Keratinocyte (primary cell): ENCODE measurements around the gene LRRC18. TPM values are rescaled to one million over a fixed set of nuclear protein-coding genes. Genes with fewer than 3 reads are reported as not detected.

Experiments
- DNase-seq: peaks from one replicate; pipeline ENCODE4 v3.0.0-alpha.2; 2011; ENCODE audit warnings: low read depth, missing footprints, low spot score
- FAIRE-seq: peaks from 2 replicates; lab custom pipeline; 2011; peaks lifted over from hg19 to GRCh38; lab: Jason Lieb, UNC
- H2AFZ ChIP-seq: 2 replicates; pipeline ENCODE4 v1.6.0; 2012; ENCODE audit warnings: low read length, control low read depth, inconsistent platforms; ENCODE audit not compliant: control insufficient read depth
- H3K27ac ChIP-seq: 2 replicates; pipeline ENCODE4 v1.5.1; 2011; ENCODE audit warnings: low read length; ENCODE audit not compliant: control insufficient read depth, insufficient read depth
- H3K27me3 ChIP-seq: 3 replicates; pipeline ENCODE4 v1.6.0; 2011; ENCODE audit warnings: low read length; ENCODE audit not compliant: control insufficient read depth, insufficient read depth; ENCODE audit errors: extremely low read depth
- H3K36me3 ChIP-seq, 2 experiments: 2 replicates in 1 of 2; 3 replicates in 1 of 2; pipeline ENCODE4 v1.5.1; 2011; ENCODE audit warnings: low read length in 2 of 2, mild to moderate bottlenecking in 1 of 2; ENCODE audit not compliant: control insufficient read depth in 2 of 2, insufficient read depth in 2 of 2; ENCODE audit errors: extremely low read depth in 1 of 2
- H3K4me1 ChIP-seq: 3 replicates; pipeline ENCODE4 v1.5.1; 2011; ENCODE audit warnings: low read length; ENCODE audit not compliant: control insufficient read depth, insufficient read depth; ENCODE audit errors: extremely low read depth
- H3K4me2 ChIP-seq: 3 replicates; pipeline ENCODE4 v1.6.0; 2011; ENCODE audit warnings: low read depth, low read length; ENCODE audit not compliant: control insufficient read depth, insufficient read depth; ENCODE audit errors: extremely low read depth
- H3K4me3 ChIP-seq, 3 experiments: fragments of 200-600 bp in 1 of 3; sonication (generic) in 1 of 3; 2 replicates in 2 of 3; 3 replicates in 1 of 3; pipeline ENCODE4 v1.5.1; 2011 to 2016; ENCODE audit warnings: low read length in 3 of 3, mild to moderate bottlenecking in 3 of 3, control low read depth in 2 of 3, inconsistent platforms in 1 of 3, low read depth in 1 of 3, mixed read lengths in 1 of 3, mixed run types in 1 of 3, moderate library complexity in 1 of 3; ENCODE audit not compliant: control insufficient read depth in 2 of 3, insufficient read depth in 2 of 3; ENCODE audit errors: extremely low read depth in 1 of 3
- H3K79me2 ChIP-seq: 2 replicates; pipeline ENCODE4 v1.6.0; 2012; ENCODE audit warnings: low read length; ENCODE audit not compliant: control insufficient read depth, insufficient read depth
- H3K9ac ChIP-seq: 3 replicates; pipeline ENCODE4 v1.6.0; 2011; ENCODE audit warnings: low read length; ENCODE audit not compliant: control insufficient read depth, insufficient read depth; ENCODE audit errors: extremely low read depth
- H3K9me1 ChIP-seq: 3 replicates; pipeline ENCODE4 v1.6.0; 2011; ENCODE audit warnings: low read length; ENCODE audit not compliant: control insufficient read depth, insufficient read depth; ENCODE audit errors: extremely low read depth
- H3K9me3 ChIP-seq: 2 replicates; pipeline ENCODE4 v1.5.1; 2012; ENCODE audit warnings: low read depth, low read length; ENCODE audit not compliant: control insufficient read depth
- H4K20me1 ChIP-seq: 3 replicates; pipeline ENCODE4 v1.6.0; 2011; ENCODE audit warnings: low read length; ENCODE audit not compliant: control insufficient read depth, insufficient read depth; ENCODE audit errors: extremely low read depth
- CTCF ChIP-seq, 3 experiments: IDR thresholded peaks in 1 of 3; conservative IDR thresholded peaks in 1 of 3; optimal IDR thresholded peaks in 1 of 3; 2 replicates in 2 of 3; 3 replicates in 1 of 3; pipeline versions ENCODE3 to v1.5.1; 2011; ENCODE audit warnings: low read length in 3 of 3, mild to moderate bottlenecking in 3 of 3, moderate library complexity in 2 of 3, control low read depth in 1 of 3, inconsistent platforms in 1 of 3; ENCODE audit not compliant: insufficient read depth in 2 of 3; ENCODE audit errors: extremely low read depth in 1 of 3
- EZH2 ChIP-seq: IDR thresholded peaks from one replicate; pipeline ENCODE4 v1.6.1; 2012; ENCODE audit warnings: inconsistent platforms, mild to moderate bottlenecking, low read length, moderate library complexity
- dilution Hi-C: fragments of 300-500 bp; cut with MboI; formaldehyde crosslinking; loops from one replicate; pipeline ENCODE4 v1.7.0; 2020; ENCODE audit warnings: low sequenced_read_pairs; ENCODE audit not compliant: extremely low pct_ligation_motif_present
- polyA plus RNA-seq, 5 experiments: library from polyadenylated mRNA; depleted of rRNA in 3 of 5; stranded (reverse) in 3 of 5; stranded (forward) in 1 of 5; unstranded in 1 of 5; fragments of >200 nt; gene quantifications; 1 replicate in 1 of 5; 2 replicates in 3 of 5; 3 replicates in 1 of 5; pipeline versions ENCODE4 v1.2.1 to v1.2.3, GENCODE V29; 2011 to 2012; ENCODE audit warnings: missing spikeins in 2 of 5, low read depth in 1 of 5, low replicate concordance in 1 of 5

Gene LRRC18
- polyA plus RNA-seq, 1 donor (not counting 4 experiments of a cell fraction or from before 2014, with no cell fraction given), result not detected

DNA sequence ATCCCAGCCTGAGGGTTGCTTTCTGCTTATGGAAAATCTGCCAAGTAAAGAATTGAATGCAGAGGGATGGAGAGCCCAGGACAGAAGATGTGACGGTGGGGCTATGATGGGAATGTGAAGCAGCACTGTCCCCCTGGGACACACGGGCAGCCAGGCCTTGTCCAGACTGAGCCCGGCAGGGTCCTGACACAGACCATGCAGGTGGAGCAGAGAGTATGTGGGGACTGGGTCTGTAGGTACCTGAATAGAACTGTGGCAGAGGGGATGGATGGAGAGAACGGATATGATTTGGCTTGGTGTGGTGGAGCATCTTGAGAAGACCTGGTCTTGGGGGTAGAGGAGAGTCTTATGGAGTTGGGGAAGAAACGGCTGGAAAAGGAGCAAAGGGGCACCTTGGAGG lies 732 bp upstream of the LRRC18 start:
- no peaks in the 10 kb centered on the region for H3K4me1 ChIP-seq
- TF ChIP-seq EZH2 (no peak), CTCF (optimal IDR thresholded peaks at IDR 0.05 in 1 of 3, IDR thresholded peaks at IDR 0.05 in 1 of 3, conservative IDR thresholded peaks at IDR 0.05 in 1 of 3; ENCODE audit: extremely low read depth in 1 of 3, insufficient read depth in 2 of 3, low read length in 3 of 3) (no peak)
- no peaks in the 10 kb centered on the region for H4K20me1 ChIP-seq
- no peak overlapping the region for H2AFZ ChIP-seq
- H3K4me3 ChIP-seq, result no peak overlapping the region
- FAIRE-seq (no peak), DNase-seq (no peak)
- no peaks in the 10 kb centered on the region for H3K27me3 ChIP-seq
- H3K36me3 ChIP-seq, result no peaks in the 10 kb centered on the region
- no peak overlapping the region for H3K9ac ChIP-seq
- H3K4me2 ChIP-seq, result no peak overlapping the region
- no peaks in the 10 kb centered on the region for H3K79me2 ChIP-seq
- no peaks in the 10 kb centered on the region for H3K9me1 ChIP-seq
- H3K9me3 ChIP-seq, result no peaks in the 10 kb centered on the region
- H3K27ac ChIP-seq, result no peak overlapping the region
- dilution Hi-C loops, result no loop called here

GRCh38 chr10:48938990-48939536 lies 577 bp downstream of the LRRC18 start:
- no peak for FAIRE-seq
- dilution Hi-C loops, result no loop called here

More at GRCh38 chr10:48938990-48939536, 577 bp downstream of the LRRC18 start:
- Histone ChIP-seq H3K4me3 (no peak overlapping the region), H2AFZ (no peak overlapping the region), H3K27ac (no peak overlapping the region), H3K27me3 (no peaks in the 10 kb centered on the region), H3K79me2 (no peaks in the 10 kb centered on the region), H3K4me2 (no peak overlapping the region), H4K20me1 (no peaks in the 10 kb centered on the region), H3K9me1 (no peaks in the 10 kb centered on the region), H3K9me3 (no peaks in the 10 kb centered on the region), H3K4me1 (no peaks in the 10 kb centered on the region), H3K9ac (no peak overlapping the region), H3K36me3 (no peaks in the 10 kb centered on the region)
- TF ChIP-seq CTCF (optimal IDR thresholded peaks at IDR 0.05 in 1 of 3, IDR thresholded peaks at IDR 0.05 in 1 of 3, conservative IDR thresholded peaks at IDR 0.05 in 1 of 3; ENCODE audit: extremely low read depth in 1 of 3, insufficient read depth in 2 of 3, low read length in 3 of 3) (no peak), EZH2 (no peak)
- no peak for DNase-seq
